Right atrium auricular region (tissue), 2 donors: ENCODE results near the gene ZFP28. TPM values are rescaled to one million over a fixed set of nuclear protein-coding genes. Genes with fewer than 3 reads are reported as not detected.

ENCODE experiments used
- DNase-seq: peaks from one replicate; pipeline ENCODE4 v3.0.0-alpha.2; 2019; ENCODE audit warnings: low spot score
- H3K27ac ChIP-seq, 2 donors: fragments of 200-600 bp; sonication (generic); 1 replicate in 1 of 2; 2 replicates in 1 of 2; pipeline ENCODE4 v1.5.1; 2016 to 2019
- H3K27me3 ChIP-seq, 2 donors: fragments of 200-600 bp; sonication (generic); one replicate each; pipeline versions ENCODE4 v1.5.1 to v1.6.0; 2017 to 2019
- H3K36me3 ChIP-seq: fragments of 200-600 bp; sonication (generic); one replicate; pipeline ENCODE4 v1.5.1; 2016
- H3K4me1 ChIP-seq, 2 donors: fragments of 200-600 bp; sonication (generic); one replicate each; pipeline versions ENCODE4 v1.5.1 to v1.6.0; 2017 to 2019
- H3K4me3 ChIP-seq, 2 donors: fragments of 200-600 bp; sonication (generic); 1 replicate in 1 of 2; 2 replicates in 1 of 2; pipeline ENCODE4 v1.5.1; 2017 to 2019; ENCODE audit warnings: mild to moderate bottlenecking in 1 of 2, moderate library complexity in 1 of 2
- H3K9me3 ChIP-seq, 2 donors: fragments of 200-600 bp; sonication (generic); one replicate each; pipeline ENCODE4 v1.5.1; 2019
- CTCF ChIP-seq, 2 donors: fragments of 200-600 bp; sonication (generic); IDR thresholded peaks; one replicate each; pipeline ENCODE4 v1.5.1; 2019; ENCODE audit warnings: antibody characterized with exemption in 2 of 2
- total RNA-seq, 2 donors: library from RNA; depleted of rRNA; stranded (reverse); fragments of >200 nt; gene quantifications; one replicate each; pipeline ENCODE4 v1.1.0, GENCODE V29; 2016

ZFP28 gene
- total RNA-seq, 2 donors from 2014 or later: 4.0 to 4.6 TPM

DNA sequence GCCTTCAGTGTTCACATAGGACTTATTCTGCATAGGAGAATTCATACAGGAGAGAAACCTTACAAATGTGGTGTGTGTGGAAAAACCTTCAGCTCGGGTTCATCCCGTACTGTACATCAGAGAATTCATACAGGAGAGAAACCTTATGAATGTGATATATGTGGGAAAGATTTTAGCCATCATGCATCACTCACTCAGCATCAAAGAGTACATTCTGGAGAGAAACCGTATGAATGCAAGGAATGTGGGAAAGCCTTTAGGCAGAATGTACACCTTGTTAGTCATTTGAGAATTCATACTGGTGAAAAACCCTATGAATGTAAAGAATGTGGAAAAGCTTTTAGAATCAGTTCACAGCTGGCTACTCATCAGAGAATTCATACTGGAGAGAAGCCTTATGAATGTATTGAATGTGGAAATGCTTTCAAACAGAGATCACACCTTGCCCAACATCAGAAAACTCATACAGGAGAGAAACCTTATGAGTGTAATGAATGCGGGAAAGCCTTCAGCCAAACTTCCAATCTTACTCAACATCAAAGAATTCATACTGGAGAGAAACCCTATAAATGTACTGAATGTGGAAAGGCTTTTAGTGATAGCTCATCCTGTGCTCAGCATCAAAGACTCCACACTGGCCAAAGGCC is 13.4 kb upstream of the ZFP28 start:
- Histone ChIP-seq H3K36me3 (peaks cover 29% of the 10 kb centered on the region), H3K27ac (no peak overlapping the region), H3K4me3 (no peak overlapping the region), H3K9me3 (peaks cover 63 to 100% of the 10 kb centered on the region in 2 donors), H3K27me3 (no peaks in the 10 kb centered on the region), H3K4me1 (no peaks in the 10 kb centered on the region)
- DNase-seq: no peak
- no peak for TF ChIP-seq CTCF (IDR thresholded peaks at IDR 0.05)

DNA sequence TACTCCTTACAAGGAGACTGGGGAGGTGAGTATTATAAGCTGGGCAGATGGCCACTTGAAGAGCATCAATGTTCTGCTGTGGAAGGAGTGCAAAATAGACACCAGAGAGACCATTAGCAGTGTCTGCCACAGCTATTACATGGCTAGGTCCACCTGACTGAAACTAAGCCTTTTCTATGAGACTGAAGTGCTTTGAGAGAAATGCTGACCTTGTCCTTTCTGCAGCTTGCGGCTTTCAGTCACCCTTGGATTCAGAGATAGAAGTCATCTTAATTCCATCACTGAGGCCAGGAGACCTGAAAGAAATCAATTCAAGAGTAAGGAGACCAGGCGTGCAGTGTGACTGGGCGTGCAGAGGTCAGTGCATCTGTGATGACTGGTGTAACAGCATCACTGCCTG is 1.3 kb upstream of the ZFP28 start:
- no peaks in the 10 kb centered on the region for H3K27me3 ChIP-seq
- no peak for TF ChIP-seq CTCF (IDR thresholded peaks at IDR 0.05)
- H3K4me3 ChIP-seq: peak overlapping the region in 1 of 2 donors; percentile 82
- H3K36me3 ChIP-seq: peaks cover 16% of the 10 kb centered on the region
- H3K4me1 ChIP-seq: peaks cover 0 to 19% of the 10 kb centered on the region in 2 donors
- H3K9me3 ChIP-seq: peaks cover 0 to 53% of the 10 kb centered on the region in 2 donors
- H3K27ac ChIP-seq: no peak overlapping the region
- no peak for DNase-seq

GRCh38 chr19:56538254-56538760 is 441 bp upstream of the ZFP28 start:
- Histone ChIP-seq H3K9me3 (peaks cover 0 to 50% of the 10 kb centered on the region in 2 donors), H3K27me3 (no peaks in the 10 kb centered on the region), H3K4me1 (peaks cover 0 to 19% of the 10 kb centered on the region in 2 donors), H3K27ac (peak overlapping the region; percentile 90 to 93), H3K36me3 (peaks cover 16% of the 10 kb centered on the region), H3K4me3 (peak overlapping the region; percentile 68 to 82)
- peak; percentile 87 for DNase-seq
- TF ChIP-seq CTCF (IDR thresholded peaks at IDR 0.05): no peak

GRCh38 chr19:56543776-56544175 is 5.0 kb downstream of the ZFP28 start:
- Histone ChIP-seq H3K9me3 (peaks cover 4 to 65% of the 10 kb centered on the region in 2 donors), H3K4me1 (peaks cover 0 to 15% of the 10 kb centered on the region in 2 donors), H3K27me3 (no peaks in the 10 kb centered on the region), H3K36me3 (peaks cover 32% of the 10 kb centered on the region), H3K4me3 (no peak overlapping the region), H3K27ac (no peak overlapping the region)
- no peak for TF ChIP-seq CTCF (IDR thresholded peaks at IDR 0.05)
- no peak for DNase-seq

DNA sequence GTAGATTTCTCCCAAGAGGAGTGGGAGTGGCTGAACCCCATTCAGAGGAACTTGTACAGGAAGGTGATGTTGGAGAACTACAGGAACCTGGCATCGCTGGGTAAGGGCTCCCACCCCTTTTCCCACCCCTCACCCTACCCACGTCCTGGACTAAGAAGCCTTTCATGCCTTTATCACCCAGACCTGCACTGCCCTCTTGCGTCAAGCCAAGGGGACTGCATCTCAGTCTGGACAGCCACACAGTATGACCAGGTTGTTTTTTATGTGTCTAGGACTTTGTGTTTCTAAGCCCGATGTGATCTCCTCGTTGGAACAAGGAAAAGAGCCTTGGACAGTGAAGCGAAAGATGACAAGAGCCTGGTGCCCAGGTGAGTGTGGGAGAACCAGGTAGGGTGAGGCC is 8.8 kb downstream of the ZFP28 start:
- no peak for TF ChIP-seq CTCF (IDR thresholded peaks at IDR 0.05)
- Histone ChIP-seq H3K27me3 (no peaks in the 10 kb centered on the region), H3K27ac (no peak overlapping the region), H3K9me3 (peaks cover 17 to 97% of the 10 kb centered on the region in 2 donors), H3K4me1 (no peaks in the 10 kb centered on the region), H3K36me3 (peaks cover 45% of the 10 kb centered on the region), H3K4me3 (no peak overlapping the region)
- no peak for DNase-seq
